C4-2B (cell line): ENCODE results near the gene BID.

Experiments
- ZFX ChIP-seq: fragments of 450-650 bp; IDR thresholded peaks from 2 replicates; pipeline ENCODE4 v1.6.1; 2017
- TF ChIP-seq, protein P1 (sequence below): fragments of 450-650 bp; conservative IDR thresholded peaks from 2 replicates; pipeline ENCODE4 v1.5.1; 2017; ENCODE audit warnings: mild to moderate bottlenecking

DNA sequence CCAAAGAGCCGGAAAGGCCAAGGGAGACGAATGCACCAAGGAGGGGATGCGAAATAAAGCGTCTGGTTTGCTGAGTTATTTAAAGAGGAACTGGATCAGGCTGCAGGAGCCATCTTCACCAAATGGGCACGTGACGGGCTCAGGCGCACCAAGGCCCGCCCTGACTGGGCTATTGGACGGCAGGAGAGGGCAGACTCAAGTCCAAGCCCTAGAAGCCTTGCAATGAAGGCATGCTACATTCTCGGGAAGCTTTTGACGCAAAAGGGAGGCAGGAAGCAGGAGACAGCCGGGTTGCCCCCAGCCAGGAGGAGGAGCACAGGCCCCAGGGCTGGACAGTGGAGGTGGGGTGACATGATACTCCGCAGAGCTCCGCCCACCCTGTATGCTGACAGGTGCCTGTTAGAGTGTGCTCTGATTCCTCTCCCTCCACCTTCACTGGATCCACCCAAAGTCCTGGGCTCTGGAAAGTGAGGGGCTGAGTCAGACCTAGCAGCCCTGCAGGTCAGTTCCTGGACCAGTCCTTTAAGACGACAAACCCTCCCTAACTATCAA lies 41.5 kb upstream of the BID start:
- TF ChIP-seq, protein P1, sequence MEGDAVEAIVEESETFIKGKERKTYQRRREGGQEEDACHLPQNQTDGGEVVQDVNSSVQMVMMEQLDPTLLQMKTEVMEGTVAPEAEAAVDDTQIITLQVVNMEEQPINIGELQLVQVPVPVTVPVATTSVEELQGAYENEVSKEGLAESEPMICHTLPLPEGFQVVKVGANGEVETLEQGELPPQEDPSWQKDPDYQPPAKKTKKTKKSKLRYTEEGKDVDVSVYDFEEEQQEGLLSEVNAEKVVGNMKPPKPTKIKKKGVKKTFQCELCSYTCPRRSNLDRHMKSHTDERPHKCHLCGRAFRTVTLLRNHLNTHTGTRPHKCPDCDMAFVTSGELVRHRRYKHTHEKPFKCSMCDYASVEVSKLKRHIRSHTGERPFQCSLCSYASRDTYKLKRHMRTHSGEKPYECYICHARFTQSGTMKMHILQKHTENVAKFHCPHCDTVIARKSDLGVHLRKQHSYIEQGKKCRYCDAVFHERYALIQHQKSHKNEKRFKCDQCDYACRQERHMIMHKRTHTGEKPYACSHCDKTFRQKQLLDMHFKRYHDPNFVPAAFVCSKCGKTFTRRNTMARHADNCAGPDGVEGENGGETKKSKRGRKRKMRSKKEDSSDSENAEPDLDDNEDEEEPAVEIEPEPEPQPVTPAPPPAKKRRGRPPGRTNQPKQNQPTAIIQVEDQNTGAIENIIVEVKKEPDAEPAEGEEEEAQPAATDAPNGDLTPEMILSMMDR: no peak
- TF ChIP-seq ZFX: no peak
